H1 (cell line): Measurements from ENCODE around the gene STRN4. TPM values are rescaled to one million over a fixed set of nuclear protein-coding genes. Genes with fewer than 3 reads are reported as not detected.

Experiments
- CTCF ChIA-PET: fragments of 300-600 bp; sonication (Branson Sonifier 250); formaldehyde crosslinking; loops from one replicate; lab custom pipeline; 2021; ENCODE audit not compliant: partially characterized antibody; lab: Charles Lee
- POLR2A ChIA-PET: fragments of 300-600 bp; sonication (Branson Sonifier 250); formaldehyde crosslinking; loops from one replicate; lab custom pipeline; 2021; ENCODE audit warnings: inconsistent platforms; ENCODE audit not compliant: partially characterized antibody; lab: Charles Lee
- DNase-seq, 2 experiments: peaks; one replicate each; pipeline versions ENCODE4 v3.0.0 to v3.0.0-alpha.2; 2010 to 2022; ENCODE audit warnings: low spot score in 2 of 2, low read depth in 1 of 2, mixed read lengths in 1 of 2
- FAIRE-seq: peaks from 2 replicates; lab custom pipeline; 2011; peaks lifted over from hg19 to GRCh38; lab: Jason Lieb, UNC
- H2AFZ ChIP-seq: 2 replicates; pipeline ENCODE4 v1.8.1; 2012; ENCODE audit warnings: low read length, inconsistent platforms
- H2AK5ac ChIP-seq: 2 replicates; pipeline ENCODE4 v1.6.1; 2013; ENCODE audit warnings: low read depth, low read length
- H2BK120ac ChIP-seq: replicated peaks from 2 replicates; pipeline ENCODE3; 2013; ENCODE audit warnings: low read depth, low read length, inconsistent platforms
- H2BK12ac ChIP-seq: 2 replicates; pipeline ENCODE4 v1.6.1; 2013; ENCODE audit warnings: low read depth, low read length
- H2BK15ac ChIP-seq: 2 replicates; pipeline ENCODE4 v1.6.1; 2013; ENCODE audit warnings: low read length
- H2BK20ac ChIP-seq: 2 replicates; pipeline ENCODE4 v1.6.1; 2013; ENCODE audit warnings: low read length
- H2BK5ac ChIP-seq: 2 replicates; pipeline ENCODE4 v1.6.1; 2013; ENCODE audit warnings: low read depth, low read length
- H3K14ac ChIP-seq: 2 replicates; pipeline ENCODE4 v1.6.1; 2013; ENCODE audit warnings: inconsistent platforms; ENCODE audit not compliant: insufficient read length
- H3K18ac ChIP-seq: 2 replicates; pipeline ENCODE4 v1.6.1; 2013; ENCODE audit warnings: low read length; ENCODE audit errors: extremely low read depth
- H3K23ac ChIP-seq: 2 replicates; pipeline ENCODE4 v1.6.1; 2013; ENCODE audit warnings: inconsistent platforms; ENCODE audit not compliant: insufficient read length
- H3K23me2 ChIP-seq: 2 replicates; pipeline ENCODE4 v1.6.1; 2013; ENCODE audit warnings: low read depth, low read length
- H3K27ac ChIP-seq: 2 replicates; pipeline ENCODE4 v1.6.1; 2011; ENCODE audit warnings: low read depth, low read length, inconsistent platforms
- H3K27me3 ChIP-seq, 4 experiments: replicated peaks in 1 of 4; 1 replicate in 1 of 4; 2 replicates in 3 of 4; pipeline versions ENCODE4 v1.6.1 to v1.8.1; 2011 to 2013; ENCODE audit warnings: low read length in 3 of 4, mild to moderate bottlenecking in 3 of 4, inconsistent platforms in 2 of 4, mixed read lengths in 2 of 4, moderate library complexity in 1 of 4; ENCODE audit not compliant: control insufficient read depth in 3 of 4, insufficient read depth in 3 of 4; ENCODE audit errors: extremely low read depth in 1 of 4
- H3K36me3 ChIP-seq, 4 experiments: 2 replicates each; pipeline versions ENCODE4 v1.6.1 to v1.8.1; 2011 to 2013; ENCODE audit warnings: mild to moderate bottlenecking in 4 of 4, low read length in 3 of 4, moderate library complexity in 2 of 4, control low read depth in 1 of 4, inconsistent platforms in 1 of 4; ENCODE audit not compliant: insufficient read depth in 4 of 4, control insufficient read depth in 2 of 4
- H3K4ac ChIP-seq: replicated peaks from 2 replicates; pipeline ENCODE3; 2013; ENCODE audit warnings: low read length, low read depth, mixed read lengths, inconsistent platforms; ENCODE audit not compliant: insufficient read length
- H3K4me1 ChIP-seq, 4 experiments: replicated peaks in 1 of 4; 1 replicate in 1 of 4; 2 replicates in 3 of 4; pipeline versions ENCODE4 v1.6.1 to v1.8.1; 2011 to 2013; ENCODE audit warnings: low read length in 3 of 4, inconsistent platforms in 2 of 4, mixed read lengths in 1 of 4; ENCODE audit not compliant: insufficient read depth in 4 of 4, control insufficient read depth in 3 of 4
- H3K4me2 ChIP-seq, 2 experiments: 2 replicates each; pipeline versions ENCODE4 v1.6.1 to v1.8.1; 2011 to 2013; ENCODE audit warnings: low read depth in 2 of 2, low read length in 2 of 2, control low read depth in 1 of 2, inconsistent platforms in 1 of 2, mild to moderate bottlenecking in 1 of 2; ENCODE audit not compliant: insufficient read depth in 1 of 2
- H3K4me3 ChIP-seq, 4 experiments: fragments of 200-600, 300-600 bp in 1 of 4; sonication (generic), shearing (Covaris generic), sonication (Bioruptor Twin) in 1 of 4; 2 replicates each; pipeline versions ENCODE4 v1.5.1 to v1.8.1; 2011 to 2016; ENCODE audit warnings: low read length in 4 of 4, low read depth in 3 of 4, control low read depth in 2 of 4, inconsistent platforms in 2 of 4, mild to moderate bottlenecking in 2 of 4, mixed read lengths in 1 of 4, moderate library complexity in 1 of 4; ENCODE audit not compliant: insufficient read depth in 2 of 4; ENCODE audit errors: extremely low read depth in 1 of 4
- H3K56ac ChIP-seq: replicated peaks from 2 replicates; pipeline ENCODE3; 2013; ENCODE audit warnings: low read depth, mild to moderate bottlenecking, mixed read lengths, low read length, inconsistent platforms; ENCODE audit not compliant: insufficient read length
- H3K79me1 ChIP-seq: 2 replicates; pipeline ENCODE4 v1.6.1; 2013; ENCODE audit warnings: low read depth, low read length, control low read depth
- H3K79me2 ChIP-seq, 2 experiments: 2 replicates each; pipeline versions ENCODE4 v1.6.1 to v1.8.1; 2012 to 2013; ENCODE audit warnings: low read length in 2 of 2, mild to moderate bottlenecking in 2 of 2, inconsistent platforms in 1 of 2; ENCODE audit not compliant: insufficient read depth in 2 of 2, control insufficient read depth in 1 of 2
- H3K9ac ChIP-seq, 4 experiments: replicated peaks in 1 of 4; 1 replicate in 1 of 4; 2 replicates in 3 of 4; pipeline versions ENCODE4 v1.6.1 to v1.8.1; 2011 to 2013; ENCODE audit warnings: low read depth in 3 of 4, low read length in 3 of 4, control low read depth in 2 of 4, mild to moderate bottlenecking in 2 of 4, moderate library complexity in 2 of 4, inconsistent platforms in 1 of 4; ENCODE audit errors: extremely low read depth in 1 of 4
- H3K9me3 ChIP-seq, 2 experiments: 2 replicates each; pipeline versions ENCODE4 v1.6.1 to v1.8.1; 2012 to 2013; ENCODE audit warnings: mild to moderate bottlenecking in 2 of 2, moderate library complexity in 2 of 2, control low read depth in 1 of 2, inconsistent platforms in 1 of 2, low read depth in 1 of 2, low read length in 1 of 2, mixed read lengths in 1 of 2; ENCODE audit not compliant: insufficient read depth in 2 of 2
- H4K20me1 ChIP-seq, 2 experiments: replicated peaks in 1 of 2; 2 replicates each; pipeline versions ENCODE3 to v1.8.1; 2011 to 2013; ENCODE audit warnings: inconsistent platforms in 2 of 2, low read length in 2 of 2, mild to moderate bottlenecking in 1 of 2; ENCODE audit not compliant: insufficient read depth in 2 of 2, control insufficient read depth in 1 of 2
- H4K5ac ChIP-seq: 2 replicates; pipeline ENCODE4 v1.6.1; 2013; ENCODE audit warnings: low read length, low read depth, mixed read lengths, inconsistent platforms; ENCODE audit not compliant: insufficient read length
- H4K8ac ChIP-seq: 2 replicates; pipeline ENCODE4 v1.8.0; 2013; ENCODE audit warnings: mild to moderate bottlenecking, moderate library complexity, low read length, inconsistent platforms; ENCODE audit not compliant: insufficient read depth; ENCODE audit errors: extremely low read depth
- H4K91ac ChIP-seq: replicated peaks from 2 replicates; pipeline ENCODE3; 2013; ENCODE audit warnings: low read length, mixed read lengths, inconsistent platforms; ENCODE audit not compliant: insufficient read length
- BRCA1 ChIP-seq: IDR thresholded peaks from 2 replicates; pipeline ENCODE4 v1.6.1; 2012; ENCODE audit warnings: low read depth, low read length, improper control_type of control experiment
- CBX8 ChIP-seq: fragments of 300-800, 300-1000 bp; sonication (generic); IDR thresholded peaks from 2 replicates; pipeline ENCODE4 v1.7.1; 2016; ENCODE audit warnings: low read depth, low read length, borderline replicate concordance
- CEBPB ChIP-seq: IDR thresholded peaks from 2 replicates; pipeline ENCODE4 v1.6.1; 2012; ENCODE audit warnings: low read depth, low read length
- CREB1 ChIP-seq: IDR thresholded peaks from 2 replicates; pipeline ENCODE4 v1.6.1; 2012; ENCODE audit warnings: inconsistent platforms
- EZH2 ChIP-seq: fragments of 200-600 bp; sonication (generic); IDR thresholded peaks from 2 replicates; pipeline ENCODE4 v1.7.1; 2012; ENCODE audit warnings: low read depth, mild to moderate bottlenecking, moderate library complexity, low read length, inconsistent platforms; ENCODE audit not compliant: severe bottlenecking
- KDM4A ChIP-seq: IDR thresholded peaks from one replicate; pipeline ENCODE4 v1.7.1; 2012; ENCODE audit warnings: low read depth, mild to moderate bottlenecking, moderate library complexity, low read length, inconsistent platforms; ENCODE audit not compliant: severe bottlenecking
- SUZ12 ChIP-seq: fragments of 200-600 bp; sonication (generic); IDR thresholded peaks from 2 replicates; pipeline ENCODE4 v1.6.1; 2012; ENCODE audit warnings: mild to moderate bottlenecking, inconsistent platforms, low read length, moderate library complexity, mixed read lengths
- YY1 ChIP-seq: IDR thresholded peaks from 2 replicates; pipeline ENCODE4 v1.6.1; 2011; ENCODE audit warnings: low read depth, mild to moderate bottlenecking, low read length
- polyA plus RNA-seq, 7 experiments: library from polyadenylated mRNA; depleted of rRNA in 3 of 7; stranded (reverse) in 5 of 7; unstranded in 2 of 7; fragments of >200 nt in 5 of 7; fragments of 200-250 nt in 2 of 7; gene quantifications; 1 replicate in 5 of 7; 2 replicates in 1 of 7; 4 replicates in 1 of 7; pipeline versions ENCODE4 v1.2.1 to v1.2.3, GENCODE V29; 2011 to 2013; ENCODE audit warnings: missing spikeins in 2 of 7, mixed read lengths in 2 of 7
- total RNA-seq: library from RNA; stranded (reverse); fragmentation: NEBNext Ultra II Directional; extraction: Animal tissue kit (Norgen Biotek cat#: 25700); gene quantifications from 2 replicates; pipeline ENCODE4 v1.2.1, GENCODE V29; 2021

STRN4 gene
- total and polyA plus RNA-seq, 2 of the 8 experiments (the other 6 are each of a cell fraction or from before 2014, with no cell fraction given), result 120 to 187 TPM

GRCh38 chr19:46670813-46671212 lies 75.4 kb downstream of the STRN4 start:
- Histone ChIP-seq H3K4me1 (peaks cover 0 to 2% (median 0%) of the 10 kb centered on the region in 4 experiments; a peak in 1 of 7 replicates), H3K79me2 (no peaks in the 10 kb centered on the region), H2BK120ac (no peak overlapping the region), H4K20me1 (peaks cover 0 to 1% of the 10 kb centered on the region in 2 experiments), H2BK5ac (no peak overlapping the region), H3K27ac (no peak overlapping the region), H2BK12ac (no peak overlapping the region), H4K5ac (no peak overlapping the region), H3K56ac (no peak overlapping the region), H3K23ac (no peak overlapping the region), H2BK15ac (no peak overlapping the region), H4K91ac (no peak overlapping the region), H3K4me3 (no peak overlapping the region), H3K18ac (no peak overlapping the region), H3K14ac (no peak overlapping the region), H3K9me3 (no peaks in the 10 kb centered on the region), H3K23me2 (no peaks in the 10 kb centered on the region), H3K4me2 (no peak overlapping the region), H4K8ac (no peak overlapping the region), H3K36me3 (peaks cover 0 to 18% (median 4%) of the 10 kb centered on the region in 4 experiments; a peak in 4 of 8 replicates), H2BK20ac (no peak overlapping the region), H2AK5ac (no peak overlapping the region), H3K79me1 (no peaks in the 10 kb centered on the region), H3K9ac (no peak overlapping the region), H3K27me3 (no peaks in the 10 kb centered on the region), H3K4ac (no peak overlapping the region), H2AFZ (no peak overlapping the region)
- ChIA-PET CTCF (interaction anchor here (0.9 to 4.7 kb wide), 3 partner anchors 8 to 54 kb away, joined by 3 to 39 read pairs (median 6); partner anchors contain the start of gene DACT3), POLR2A (no interaction called here)
- no peak for DNase-seq
- no peak for TF ChIP-seq SUZ12
- no peak for TF ChIP-seq CEBPB
- no peak for TF ChIP-seq EZH2
- no peak for TF ChIP-seq BRCA1
- TF ChIP-seq KDM4A, result no peak
- no peak for TF ChIP-seq YY1
- TF ChIP-seq CREB1, result no peak
- TF ChIP-seq CBX8, result no peak
- FAIRE-seq, result no peak
